IMR-90 (cell line): ENCODE results near the gene ZNF618.

Experiments used
- BHLHE40 ChIP-seq: fragments of 150-350 bp; IDR thresholded peaks from 2 replicates; pipeline ENCODE4 v1.6.1; 2016; ENCODE audit warnings: mild to moderate bottlenecking, low read depth, low read length
- CTCF ChIP-seq: conservative IDR thresholded peaks from 2 replicates; pipeline ENCODE4 v1.5.1; 2012; ENCODE audit warnings: mild to moderate bottlenecking, low read depth, low read length, improper control_type of control experiment
- FOS ChIP-seq: fragments of 150-350 bp; IDR thresholded peaks from 2 replicates; pipeline ENCODE4 v1.6.1; 2016; ENCODE audit warnings: low read depth, low read length
- MAFK ChIP-seq: IDR thresholded peaks from 2 replicates; pipeline ENCODE4 v1.6.1; 2012; ENCODE audit warnings: low read depth, low read length, improper control_type of control experiment
- POLR2A ChIP-seq: IDR thresholded peaks from 2 replicates; pipeline ENCODE4 v1.6.1; 2012; ENCODE audit warnings: mild to moderate bottlenecking, low read depth, low read length
- RAD21 ChIP-seq: IDR thresholded peaks from 2 replicates; pipeline ENCODE4 v1.6.1; 2012; ENCODE audit warnings: low read length, improper control_type of control experiment

- TF ChIP-seq CTCF: no peak
- no peak for TF ChIP-seq POLR2A
- no peak for TF ChIP-seq FOS
- TF ChIP-seq RAD21: no peak
- TF ChIP-seq MAFK: no peak
- TF ChIP-seq BHLHE40: no peak
These were observed 58.9 kb downstream of the ZNF618 start for GRCh38 chr9:113934829-113935676.
